B cell (primary cell): ENCODE data around the gene PHKG1.

Experiments used
- EZH2 ChIP-seq: IDR thresholded peaks from 2 replicates; pipeline ENCODE4 v1.6.1; 2012; ENCODE audit warnings: borderline replicate concordance, low read depth, mild to moderate bottlenecking, moderate library complexity, low read length; ENCODE audit not compliant: insufficient read depth, poor library complexity, severe bottlenecking
- TF ChIP-seq, protein P1 (sequence below): fragments of 200-600 bp; IDR thresholded peaks from one replicate; pipeline ENCODE4 v1.8.0; 2022; ENCODE audit warnings: antibody characterized with exemption, mild to moderate bottlenecking

DNA sequence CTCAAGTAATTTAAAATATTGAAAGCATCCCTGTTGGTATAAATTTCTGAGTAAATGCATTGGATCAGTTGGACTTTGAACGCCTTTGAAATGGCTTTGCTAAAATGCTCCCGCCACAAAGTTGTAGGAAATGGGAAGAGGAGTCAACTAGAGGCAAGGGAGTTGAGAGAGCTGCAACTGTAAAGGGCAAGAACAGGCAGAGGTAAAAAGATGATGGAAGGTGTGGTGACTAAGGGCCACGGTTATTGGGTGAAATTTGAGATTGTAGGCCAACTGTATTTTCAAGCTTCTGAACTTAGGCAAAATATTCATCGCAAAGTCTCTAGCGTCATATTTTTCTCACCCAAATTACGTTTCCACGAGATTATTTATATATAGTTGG is 29.3 kb downstream of the PHKG1 start:
- TF ChIP-seq, protein P1, sequence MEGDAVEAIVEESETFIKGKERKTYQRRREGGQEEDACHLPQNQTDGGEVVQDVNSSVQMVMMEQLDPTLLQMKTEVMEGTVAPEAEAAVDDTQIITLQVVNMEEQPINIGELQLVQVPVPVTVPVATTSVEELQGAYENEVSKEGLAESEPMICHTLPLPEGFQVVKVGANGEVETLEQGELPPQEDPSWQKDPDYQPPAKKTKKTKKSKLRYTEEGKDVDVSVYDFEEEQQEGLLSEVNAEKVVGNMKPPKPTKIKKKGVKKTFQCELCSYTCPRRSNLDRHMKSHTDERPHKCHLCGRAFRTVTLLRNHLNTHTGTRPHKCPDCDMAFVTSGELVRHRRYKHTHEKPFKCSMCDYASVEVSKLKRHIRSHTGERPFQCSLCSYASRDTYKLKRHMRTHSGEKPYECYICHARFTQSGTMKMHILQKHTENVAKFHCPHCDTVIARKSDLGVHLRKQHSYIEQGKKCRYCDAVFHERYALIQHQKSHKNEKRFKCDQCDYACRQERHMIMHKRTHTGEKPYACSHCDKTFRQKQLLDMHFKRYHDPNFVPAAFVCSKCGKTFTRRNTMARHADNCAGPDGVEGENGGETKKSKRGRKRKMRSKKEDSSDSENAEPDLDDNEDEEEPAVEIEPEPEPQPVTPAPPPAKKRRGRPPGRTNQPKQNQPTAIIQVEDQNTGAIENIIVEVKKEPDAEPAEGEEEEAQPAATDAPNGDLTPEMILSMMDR, result no peak
- no peak for TF ChIP-seq EZH2
